Stimulated activated naive CD8-positive, alpha-beta T cell treated with anti-CD3 and anti-CD28 coated beads, Interleukin-15, amount 100 ng/mL, for 72 hours (primary cell): ENCODE measurements around the gene CD2.

ENCODE experiments used
- ATAC-seq: fragments of 150-1000 bp; cut with Tn5 transposase; 2 replicates; pipeline ENCODE4 v1.10.0; 2021; ENCODE audit warnings: mild to moderate bottlenecking, moderate library complexity
- DNase-seq, 2 donors: peaks; one replicate each; pipeline ENCODE4 v3.0.0; 2021 to 2022
- H3K27ac Mint-ChIP-seq, 2 donors: one replicate each; pipeline ENCODE4 v1.8.0; 2022; ENCODE audit warnings: mild to moderate bottlenecking in 2 of 2, mixed read lengths in 2 of 2, moderate library complexity in 2 of 2
- H3K27me3 Mint-ChIP-seq: one replicate; pipeline ENCODE4 v1.8.0; 2022; ENCODE audit warnings: mixed read lengths
- H3K4me1 Mint-ChIP-seq: one replicate; pipeline ENCODE4 v1.8.0; 2022; ENCODE audit warnings: mild to moderate bottlenecking, mixed read lengths
- H3K4me3 Mint-ChIP-seq, 2 donors: one replicate each; pipeline ENCODE4 v1.8.0; 2022; ENCODE audit warnings: mild to moderate bottlenecking in 2 of 2, mixed read lengths in 2 of 2, moderate library complexity in 1 of 2
- H3K9me3 Mint-ChIP-seq, 2 donors: one replicate each; pipeline ENCODE4 v1.8.0; 2022; ENCODE audit warnings: mixed read lengths in 2 of 2

Gene CD2

DNA sequence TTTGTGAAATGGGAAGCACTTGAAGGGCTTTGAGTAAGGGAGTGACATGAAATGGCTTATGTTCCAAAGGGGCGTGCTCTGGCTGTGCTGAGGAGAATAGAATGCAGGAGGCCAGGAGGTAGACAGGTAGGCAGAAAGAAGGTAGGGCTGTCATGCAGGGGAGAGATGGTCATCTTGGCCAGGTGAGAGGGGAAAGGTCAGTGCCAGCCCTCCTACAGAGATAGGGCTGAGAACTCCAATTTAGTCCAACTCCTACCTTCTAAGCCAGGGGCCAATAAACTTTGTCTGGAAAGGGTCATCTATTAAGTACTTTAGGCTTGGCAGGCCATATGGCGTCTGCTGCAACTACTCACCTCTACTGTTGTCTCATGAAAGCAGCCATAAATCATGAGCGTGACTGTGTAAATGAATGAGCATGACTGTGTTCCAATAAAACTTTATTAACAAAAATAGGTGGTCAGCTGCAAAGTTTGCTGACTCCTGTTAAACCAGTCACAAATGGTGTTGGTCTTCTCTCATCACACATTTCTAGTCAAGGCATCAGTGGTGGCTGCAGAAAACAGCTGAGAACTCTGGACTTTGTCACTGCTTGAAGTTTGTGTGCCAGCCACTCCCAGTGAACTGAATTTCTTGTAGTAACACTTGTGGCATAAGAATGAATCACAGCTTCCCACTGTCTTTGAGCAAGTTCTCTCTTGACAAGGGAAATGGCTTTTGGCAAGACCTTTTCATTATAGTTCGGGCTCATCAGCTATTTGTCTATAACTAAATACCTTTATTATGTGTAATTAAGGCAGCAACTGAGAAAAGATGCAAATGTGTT, 32.0 kb upstream of the CD2 start:
- no peak for ATAC-seq
- no peak for DNase-seq
- H3K27ac Mint-ChIP-seq: peak overlapping the region; percentile 1 to 24
- peaks cover 0 to 4% of the 10 kb centered on the region in 2 donors for H3K9me3 Mint-ChIP-seq
- H3K4me3 Mint-ChIP-seq: no peak overlapping the region
- no peaks in the 10 kb centered on the region for H3K27me3 Mint-ChIP-seq
- H3K4me1 Mint-ChIP-seq: peaks cover 22% of the 10 kb centered on the region

DNA sequence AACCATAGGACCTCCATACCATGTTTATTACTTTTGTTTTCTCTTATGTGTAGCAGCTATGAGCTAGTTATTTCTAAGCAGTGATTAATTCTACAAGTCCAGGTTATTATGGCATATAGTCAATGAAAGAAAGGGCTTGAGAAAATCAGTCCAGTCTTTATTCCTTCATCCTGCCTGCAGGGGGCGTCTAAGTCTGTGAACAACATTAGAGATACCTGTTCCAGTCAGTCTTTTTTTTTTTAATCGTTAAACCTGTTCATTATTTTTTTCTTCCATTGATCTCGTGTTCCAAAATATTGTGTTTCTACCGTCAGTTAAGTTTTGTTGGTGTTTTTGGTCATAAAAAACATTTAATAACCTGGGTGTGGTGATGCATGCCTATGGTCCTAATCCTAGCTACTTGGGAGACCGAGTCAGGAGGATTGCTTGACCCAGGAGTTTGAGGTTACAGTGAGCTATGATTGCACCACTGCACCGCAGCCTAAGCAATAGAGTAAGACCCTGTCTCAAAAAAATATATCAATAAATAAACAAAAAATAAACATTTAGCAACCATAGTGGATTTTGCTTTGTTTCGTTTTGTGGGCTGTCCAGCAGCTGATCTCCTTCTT, 29.4 kb upstream of the CD2 start:
- Mint-ChIP-seq H3K4me3 (no peak overlapping the region), H3K4me1 (peaks cover 42% of the 10 kb centered on the region), H3K27me3 (no peaks in the 10 kb centered on the region), H3K9me3 (peaks cover 0 to 5% of the 10 kb centered on the region in 2 donors), H3K27ac (no peak overlapping the region)
- DNase-seq (peak; percentile 68 to 77), ATAC-seq (peak; percentile 77)

DNA sequence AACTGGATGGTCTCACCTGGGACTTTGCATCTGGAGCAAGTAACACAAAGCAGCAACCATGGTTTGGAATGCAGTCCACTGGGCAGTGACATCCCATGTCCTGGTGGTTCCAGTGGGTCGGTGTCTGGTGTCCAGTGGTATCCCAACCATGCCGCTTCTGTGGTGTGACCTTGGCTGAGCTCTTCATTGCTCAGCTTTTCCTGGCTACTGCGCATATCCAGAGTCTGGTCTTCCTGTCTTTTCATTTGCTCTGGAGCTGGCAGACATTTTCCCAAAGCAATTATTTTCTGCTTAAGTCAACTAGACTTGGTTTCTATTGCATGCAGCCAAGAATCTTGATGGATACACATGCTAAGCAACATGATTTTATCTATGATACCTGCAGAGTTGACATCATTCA, 28.4 kb upstream of the CD2 start:
- ATAC-seq: no peak
- Mint-ChIP-seq H3K4me1 (peaks cover 45% of the 10 kb centered on the region), H3K27me3 (no peaks in the 10 kb centered on the region)

DNA sequence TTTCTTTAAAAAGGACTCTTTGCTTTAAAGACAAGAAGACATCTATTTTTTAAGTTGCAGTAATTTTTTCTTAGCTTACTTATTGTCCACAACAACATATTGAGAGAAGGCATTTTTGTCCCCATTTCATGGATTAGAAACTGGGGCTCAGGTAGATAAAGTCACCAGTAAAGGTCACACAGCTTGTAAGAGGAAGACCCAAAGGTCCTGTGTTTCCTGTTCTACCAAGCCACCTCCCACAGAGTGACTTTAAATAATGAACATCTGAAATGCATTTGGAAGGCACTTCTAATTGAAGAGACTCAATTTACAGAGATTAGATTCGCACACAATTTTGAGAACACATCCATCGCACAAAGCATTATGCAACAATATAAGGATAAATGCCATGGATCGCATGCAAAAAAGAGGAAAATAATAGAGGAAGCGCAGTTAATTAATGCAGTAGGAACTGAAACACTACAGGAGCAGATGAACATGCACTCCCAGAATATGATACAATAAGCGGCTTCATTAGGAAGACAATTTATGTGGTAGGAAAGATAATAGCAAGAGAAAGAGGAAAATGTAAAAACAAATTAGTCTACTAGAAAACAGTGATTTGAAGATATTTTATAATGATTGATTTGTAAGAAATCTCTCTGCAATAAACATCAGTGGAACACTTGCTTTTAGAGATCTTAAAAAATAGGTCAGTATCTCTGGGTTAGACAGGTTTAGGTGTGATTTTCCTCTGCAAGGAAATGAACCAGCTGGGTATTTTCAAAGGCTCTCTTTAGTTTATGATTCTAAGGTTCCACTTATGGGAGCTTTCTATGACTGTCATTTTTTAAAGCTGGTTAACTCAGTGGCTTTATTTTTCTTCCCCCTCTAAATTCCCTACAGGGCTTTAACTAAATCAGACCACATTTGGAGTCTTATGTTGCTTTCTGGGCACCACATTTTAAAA, 27.1 kb upstream of the CD2 start:
- H3K9me3 Mint-ChIP-seq: peaks cover 0 to 5% of the 10 kb centered on the region in 2 donors
- H3K4me1 Mint-ChIP-seq: peaks cover 48% of the 10 kb centered on the region
- DNase-seq (no peak), ATAC-seq (no peak)
- peak overlapping the region in 1 of 2 donors; percentile 63 for H3K27ac Mint-ChIP-seq
- no peaks in the 10 kb centered on the region for H3K27me3 Mint-ChIP-seq
- H3K4me3 Mint-ChIP-seq: peak overlapping the region; percentile 52 to 64

More for the DNA sequence above, 28.4 kb upstream of the CD2 start:
- Mint-ChIP-seq H3K4me3 (no peak overlapping the region), H3K9me3 (peaks cover 0 to 5% of the 10 kb centered on the region in 2 donors), H3K27ac (no peak overlapping the region)
- no peak for DNase-seq

GRCh38 chr1:116731439-116731838, 22.8 kb upstream of the CD2 start:
- no peak overlapping the region for H3K4me3 Mint-ChIP-seq
- no peaks in the 10 kb centered on the region for H3K27me3 Mint-ChIP-seq
- no peak overlapping the region for H3K27ac Mint-ChIP-seq
- DNase-seq (no peak), ATAC-seq (no peak)
- peaks cover 0 to 5% of the 10 kb centered on the region in 2 donors for H3K9me3 Mint-ChIP-seq
- H3K4me1 Mint-ChIP-seq: peaks cover 56% of the 10 kb centered on the region

DNA sequence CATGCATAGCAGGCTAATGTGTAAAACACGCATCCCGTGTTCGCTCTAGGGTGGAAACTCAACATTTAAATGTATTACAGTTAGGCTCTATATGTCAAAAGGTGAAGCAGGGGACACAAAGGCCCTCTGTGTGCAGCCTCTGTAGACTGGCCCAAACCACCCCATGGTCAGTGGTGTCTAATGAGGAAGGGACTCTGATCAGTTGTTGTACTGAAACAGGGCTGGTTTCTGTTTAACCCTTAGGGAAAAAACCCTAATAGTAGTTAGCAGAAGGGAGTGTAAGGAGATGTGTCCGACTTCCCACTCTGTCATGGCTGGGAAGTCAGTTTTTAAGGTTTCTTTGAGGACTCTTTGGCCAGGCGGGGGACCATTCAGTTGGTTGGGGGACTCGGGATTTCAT, 21.5 kb upstream of the CD2 start:
- ATAC-seq (no peak), DNase-seq (no peak)
- H3K27me3 Mint-ChIP-seq: no peaks in the 10 kb centered on the region
- no peak overlapping the region for H3K4me3 Mint-ChIP-seq
- H3K27ac Mint-ChIP-seq: no peak overlapping the region
- peaks cover 56% of the 10 kb centered on the region for H3K4me1 Mint-ChIP-seq
- peaks cover 0 to 5% of the 10 kb centered on the region in 2 donors for H3K9me3 Mint-ChIP-seq

DNA sequence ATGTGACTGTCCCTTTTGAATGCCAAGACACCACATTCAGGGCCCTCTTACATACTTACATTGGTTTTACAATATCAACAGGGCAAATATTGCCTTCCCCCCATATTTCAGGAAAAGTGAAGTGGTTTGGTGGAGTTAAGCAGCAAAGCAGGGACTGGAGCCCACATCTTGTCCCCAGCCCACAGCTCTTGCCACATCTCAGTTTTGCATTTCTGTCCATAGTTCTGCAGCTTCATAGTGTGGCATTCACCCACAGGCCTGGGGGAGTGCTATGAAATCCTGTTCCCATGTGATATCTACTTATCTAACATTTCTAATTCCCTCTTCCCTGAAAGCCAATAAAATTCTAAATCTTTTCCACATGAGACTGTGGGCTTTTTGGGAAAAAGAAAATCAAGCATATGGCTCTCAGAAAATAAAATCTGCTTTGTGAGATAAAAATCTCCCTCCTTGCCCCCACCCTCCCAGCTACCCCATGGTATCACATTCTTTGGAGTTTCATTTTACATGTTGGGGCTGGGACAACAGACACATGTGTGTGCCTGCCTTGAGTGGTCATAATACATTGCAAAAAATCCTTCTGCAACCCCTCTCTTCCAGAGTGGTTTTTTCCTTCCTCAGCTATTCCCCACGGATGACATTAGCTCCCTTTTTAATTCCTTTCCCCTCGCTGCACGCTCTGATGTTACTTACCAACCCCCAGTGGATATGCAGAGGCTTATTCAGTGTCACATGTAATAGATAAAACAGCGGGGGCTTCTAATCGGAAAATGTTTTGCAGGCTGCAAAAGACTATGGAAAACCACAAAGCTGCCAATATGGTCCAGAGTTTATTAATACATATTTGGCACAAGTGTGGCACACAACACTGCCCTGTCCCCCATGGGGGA, 20.5 kb upstream of the CD2 start:
- peaks cover 56% of the 10 kb centered on the region for H3K4me1 Mint-ChIP-seq
- no peaks in the 10 kb centered on the region for H3K27me3 Mint-ChIP-seq

GRCh38 chr1:116735246-116735645, 19.0 kb upstream of the CD2 start:
- ATAC-seq (no peak), DNase-seq (no peak)
- Mint-ChIP-seq H3K27me3 (no peaks in the 10 kb centered on the region), H3K9me3 (peaks cover 0 to 4% of the 10 kb centered on the region in 2 donors), H3K4me1 (peaks cover 62% of the 10 kb centered on the region), H3K27ac (peak overlapping the region; percentile 15 to 100), H3K4me3 (no peak overlapping the region)

More for the DNA sequence above, 20.5 kb upstream of the CD2 start:
- ATAC-seq (no peak), DNase-seq (no peak)
- H3K27ac Mint-ChIP-seq: no peak overlapping the region
- no peak overlapping the region for H3K4me3 Mint-ChIP-seq
- H3K9me3 Mint-ChIP-seq: no peaks in the 10 kb centered on the region

GRCh38 chr1:116737020-116737854, 17.0 kb upstream of the CD2 start:
- H3K27me3 Mint-ChIP-seq: no peaks in the 10 kb centered on the region
- ATAC-seq (peak; percentile 65), DNase-seq (peak; percentile 83 to 84)
- peaks cover 16 to 17% of the 10 kb centered on the region in 2 donors for H3K9me3 Mint-ChIP-seq
- H3K27ac Mint-ChIP-seq: peak overlapping the region; percentile 100
- H3K4me3 Mint-ChIP-seq: peak overlapping the region; percentile 76 to 85
- H3K4me1 Mint-ChIP-seq: peaks cover 71% of the 10 kb centered on the region

- no peaks in the 10 kb centered on the region for H3K27me3 Mint-ChIP-seq
- peaks cover 65% of the 10 kb centered on the region for H3K4me1 Mint-ChIP-seq
- peak overlapping the region; percentile 76 to 85 for H3K4me3 Mint-ChIP-seq
Observed at GRCh38 chr1:116737855-116738321, 16.3 kb upstream of the CD2 start.

GRCh38 chr1:116738673-116739370, 15.4 kb upstream of the CD2 start:
- ATAC-seq: peak; percentile 88
- DNase-seq: peak; percentile 79 to 85
- H3K4me3 Mint-ChIP-seq: peak overlapping the region; percentile 76 to 85
- H3K27ac Mint-ChIP-seq: peak overlapping the region; percentile 100
- peaks cover 63% of the 10 kb centered on the region for H3K4me1 Mint-ChIP-seq
- H3K9me3 Mint-ChIP-seq: peaks cover 29 to 33% of the 10 kb centered on the region in 2 donors
- H3K27me3 Mint-ChIP-seq: no peaks in the 10 kb centered on the region

More at GRCh38 chr1:116737855-116738321, 16.3 kb upstream of the CD2 start:
- ATAC-seq (peak; percentile 63), DNase-seq (peak; percentile 64 to 71)
- Mint-ChIP-seq H3K9me3 (peaks cover 19 to 23% of the 10 kb centered on the region in 2 donors), H3K27ac (peak overlapping the region; percentile 100)

DNA sequence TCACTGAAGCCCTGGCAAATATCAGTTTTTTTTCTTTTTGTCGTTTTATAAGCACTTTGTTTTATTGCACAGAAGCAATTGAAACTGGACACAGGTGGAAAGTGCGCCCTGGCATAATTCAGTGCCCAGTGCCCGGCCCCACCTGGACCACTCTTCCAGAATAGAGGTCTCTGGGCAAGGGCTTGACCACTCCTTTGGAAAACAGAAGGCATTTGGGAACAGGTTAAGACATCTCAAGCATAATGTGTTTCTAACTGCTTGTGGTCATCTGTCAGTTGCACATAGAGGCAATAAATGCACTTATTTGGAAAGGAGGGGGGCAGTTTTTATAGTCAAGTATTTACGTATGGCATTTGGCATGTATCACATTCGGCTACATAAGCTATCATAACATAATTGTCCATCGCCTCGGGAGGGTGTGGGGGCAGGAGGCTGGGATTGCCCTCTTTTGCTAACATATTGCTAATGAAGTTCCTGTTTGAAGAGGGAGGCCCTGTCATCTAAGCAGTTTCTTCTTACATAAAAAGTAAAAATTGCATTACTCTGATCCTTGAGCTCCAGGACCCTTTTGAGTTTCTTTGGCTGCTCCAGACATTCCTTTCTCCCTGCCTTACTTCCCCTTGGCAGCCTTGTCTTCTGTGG, 14.7 kb upstream of the CD2 start:
- peaks cover 35 to 40% of the 10 kb centered on the region in 2 donors for H3K9me3 Mint-ChIP-seq
- ATAC-seq (no peak), DNase-seq (no peak)
- peaks cover 63% of the 10 kb centered on the region for H3K4me1 Mint-ChIP-seq
- H3K27ac Mint-ChIP-seq: peak overlapping the region; percentile 100
- H3K4me3 Mint-ChIP-seq: peak overlapping the region; percentile 76 to 85
- no peaks in the 10 kb centered on the region for H3K27me3 Mint-ChIP-seq

- peaks cover 63% of the 10 kb centered on the region for H3K4me1 Mint-ChIP-seq
- peak overlapping the region; percentile 76 to 85 for H3K4me3 Mint-ChIP-seq
- H3K27ac Mint-ChIP-seq: peak overlapping the region; percentile 100
- H3K27me3 Mint-ChIP-seq: no peaks in the 10 kb centered on the region
- DNase-seq: no peak
- peaks cover 43 to 48% of the 10 kb centered on the region in 2 donors for H3K9me3 Mint-ChIP-seq
- no peak for ATAC-seq
Observed at GRCh38 chr1:116740296-116740695, 13.9 kb upstream of the CD2 start.
